ENCODE data around the gene ZMIZ1. TPM values are rescaled to one million over a fixed set of nuclear protein-coding genes. Genes with fewer than 3 reads are reported as not detected.

ZMIZ1 gene
- total RNA-seq, 1 experiment from 2014 or later: 34.2 TPM

DNA sequence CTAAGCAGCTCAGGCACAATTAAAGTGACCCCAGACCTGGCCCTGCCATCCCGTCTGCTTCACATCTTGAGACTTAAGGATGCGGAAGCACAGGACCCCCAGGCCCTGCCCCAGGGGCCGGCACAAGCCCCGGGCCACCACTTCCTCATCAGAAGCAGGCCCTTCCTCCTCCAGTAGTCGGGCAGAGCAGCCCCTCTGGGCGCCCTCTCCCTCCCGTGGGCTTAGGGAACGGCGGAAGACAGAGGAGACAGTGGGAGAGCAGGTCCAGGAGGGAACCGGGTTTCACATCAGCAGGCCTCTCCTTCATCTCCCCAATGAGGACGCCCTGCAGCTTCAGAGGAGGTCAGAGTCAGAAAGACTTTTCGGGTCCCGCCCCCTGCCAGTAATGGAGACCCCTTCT, 142.8 kb downstream of the ZMIZ1 start:
- TF ChIP-seq POLR2AphosphoS5 (IDR thresholded peaks at IDR 0.05; ENCODE audit: low read depth, low read length) (no peak), TCF7L2 (IDR thresholded peaks at IDR 0.05; ENCODE audit: low read depth, low read length) (no peak), SIN3A (IDR thresholded peaks at IDR 0.05; ENCODE audit: borderline replicate concordance, insufficient read depth, low read depth, low read length) (no peak), CTCF (IDR thresholded peaks at IDR 0.05) (no peak)
- TF ChIP-seq, protein P1, sequence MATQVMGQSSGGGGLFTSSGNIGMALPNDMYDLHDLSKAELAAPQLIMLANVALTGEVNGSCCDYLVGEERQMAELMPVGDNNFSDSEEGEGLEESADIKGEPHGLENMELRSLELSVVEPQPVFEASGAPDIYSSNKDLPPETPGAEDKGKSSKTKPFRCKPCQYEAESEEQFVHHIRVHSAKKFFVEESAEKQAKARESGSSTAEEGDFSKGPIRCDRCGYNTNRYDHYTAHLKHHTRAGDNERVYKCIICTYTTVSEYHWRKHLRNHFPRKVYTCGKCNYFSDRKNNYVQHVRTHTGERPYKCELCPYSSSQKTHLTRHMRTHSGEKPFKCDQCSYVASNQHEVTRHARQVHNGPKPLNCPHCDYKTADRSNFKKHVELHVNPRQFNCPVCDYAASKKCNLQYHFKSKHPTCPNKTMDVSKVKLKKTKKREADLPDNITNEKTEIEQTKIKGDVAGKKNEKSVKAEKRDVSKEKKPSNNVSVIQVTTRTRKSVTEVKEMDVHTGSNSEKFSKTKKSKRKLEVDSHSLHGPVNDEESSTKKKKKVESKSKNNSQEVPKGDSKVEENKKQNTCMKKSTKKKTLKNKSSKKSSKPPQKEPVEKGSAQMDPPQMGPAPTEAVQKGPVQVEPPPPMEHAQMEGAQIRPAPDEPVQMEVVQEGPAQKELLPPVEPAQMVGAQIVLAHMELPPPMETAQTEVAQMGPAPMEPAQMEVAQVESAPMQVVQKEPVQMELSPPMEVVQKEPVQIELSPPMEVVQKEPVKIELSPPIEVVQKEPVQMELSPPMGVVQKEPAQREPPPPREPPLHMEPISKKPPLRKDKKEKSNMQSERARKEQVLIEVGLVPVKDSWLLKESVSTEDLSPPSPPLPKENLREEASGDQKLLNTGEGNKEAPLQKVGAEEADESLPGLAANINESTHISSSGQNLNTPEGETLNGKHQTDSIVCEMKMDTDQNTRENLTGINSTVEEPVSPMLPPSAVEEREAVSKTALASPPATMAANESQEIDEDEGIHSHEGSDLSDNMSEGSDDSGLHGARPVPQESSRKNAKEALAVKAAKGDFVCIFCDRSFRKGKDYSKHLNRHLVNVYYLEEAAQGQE (IDR thresholded peaks at IDR 0.05; ENCODE audit: insufficient read depth in 1 of 2, low read depth in 2 of 2, low read length in 1 of 2): no peak
- POLR2A ChIA-PET: no interaction called here
- no TSS peak for BruUV-seq (replicated peaks)
- intact Hi-C loops (cut with micrococcal nuclease; ENCODE audit: unreplicated experiment) (no loop called here), in situ Hi-C loops (cut with HindIII; ENCODE audit: low pct_unique_long_range_greater_than_20kb, low sequenced_read_pairs) (no loop called here)
- CTCF ChIA-PET: no interaction called here
- ATAC-seq (no peak), DNase-seq (ENCODE audit: low read depth, low spot score) (no peak)
- no peaks in the 10 kb centered on the region for H3K4me1 ChIP-seq (ENCODE audit: control insufficient read depth, insufficient read depth, low read length)
- H3K27me3 ChIP-seq (ENCODE audit: control insufficient read depth, insufficient read depth, low read length): no peaks in the 10 kb centered on the region
- H3K27ac ChIP-seq (ENCODE audit: low read length): no peak overlapping the region
- no peaks in the 10 kb centered on the region for H3K9me3 ChIP-seq (ENCODE audit: control insufficient read depth, insufficient read depth, low read depth, low read length)
- no peak overlapping the region for H3K4me3 ChIP-seq (ENCODE audit: low read depth in 2 of 2, low read length in 2 of 2)
- no peaks in the 10 kb centered on the region for H3K36me3 ChIP-seq (ENCODE audit: control insufficient read depth, insufficient read depth, low read length)

DNA sequence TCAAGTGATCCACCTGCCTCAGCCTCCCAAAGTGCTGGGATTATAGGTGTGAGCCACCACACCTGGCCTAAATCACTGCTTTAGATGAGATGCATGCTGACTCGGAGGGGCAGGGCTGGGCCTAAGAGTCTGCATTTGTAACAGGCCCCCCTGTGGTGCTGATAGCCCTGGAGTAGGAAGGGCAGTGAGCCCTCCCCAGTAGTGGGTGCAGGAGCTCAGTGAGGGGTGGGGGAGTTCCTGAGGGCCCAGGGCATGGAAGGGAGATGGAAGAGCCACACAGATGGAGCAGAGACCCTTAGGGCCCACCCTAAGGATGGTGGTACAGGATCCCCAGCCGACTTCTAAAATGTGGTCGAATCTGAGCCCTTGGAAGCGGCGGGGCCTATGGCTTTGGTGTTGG, 146.8 kb downstream of the ZMIZ1 start:
- CTCF ChIA-PET: no interaction called here
- no TSS peak for BruUV-seq (replicated peaks)
- in situ Hi-C loops (cut with HindIII; ENCODE audit: low pct_unique_long_range_greater_than_20kb, low sequenced_read_pairs) (no loop called here), intact Hi-C loops (cut with micrococcal nuclease; ENCODE audit: unreplicated experiment) (no loop called here)
- Histone ChIP-seq H3K27me3 (ENCODE audit: control insufficient read depth, insufficient read depth, low read length) (no peaks in the 10 kb centered on the region), H3K9me3 (ENCODE audit: control insufficient read depth, insufficient read depth, low read depth, low read length) (no peaks in the 10 kb centered on the region), H3K4me1 (ENCODE audit: control insufficient read depth, insufficient read depth, low read length) (no peaks in the 10 kb centered on the region), H3K4me3 (ENCODE audit: low read depth in 2 of 2, low read length in 2 of 2) (no peak overlapping the region), H3K36me3 (ENCODE audit: control insufficient read depth, insufficient read depth, low read length) (no peaks in the 10 kb centered on the region), H3K27ac (ENCODE audit: low read length) (no peak overlapping the region)
- DNase-seq (ENCODE audit: low read depth, low spot score): no peak
- POLR2A ChIA-PET: no interaction called here
- ATAC-seq: no peak
- TF ChIP-seq SIN3A (IDR thresholded peaks at IDR 0.05; ENCODE audit: borderline replicate concordance, insufficient read depth, low read depth, low read length) (no peak), CTCF (IDR thresholded peaks at IDR 0.05) (no peak)
